NCI-H510A treated with DMSO at 0.1 percent for 48 hours (cell line): ENCODE measurements around the gene ASCC3.

ENCODE experiments used
- DNase-seq: peaks from one replicate; lab custom pipeline; 2025; lab: John Stamatoyannopoulos, UW

ASCC3 gene

DNA sequence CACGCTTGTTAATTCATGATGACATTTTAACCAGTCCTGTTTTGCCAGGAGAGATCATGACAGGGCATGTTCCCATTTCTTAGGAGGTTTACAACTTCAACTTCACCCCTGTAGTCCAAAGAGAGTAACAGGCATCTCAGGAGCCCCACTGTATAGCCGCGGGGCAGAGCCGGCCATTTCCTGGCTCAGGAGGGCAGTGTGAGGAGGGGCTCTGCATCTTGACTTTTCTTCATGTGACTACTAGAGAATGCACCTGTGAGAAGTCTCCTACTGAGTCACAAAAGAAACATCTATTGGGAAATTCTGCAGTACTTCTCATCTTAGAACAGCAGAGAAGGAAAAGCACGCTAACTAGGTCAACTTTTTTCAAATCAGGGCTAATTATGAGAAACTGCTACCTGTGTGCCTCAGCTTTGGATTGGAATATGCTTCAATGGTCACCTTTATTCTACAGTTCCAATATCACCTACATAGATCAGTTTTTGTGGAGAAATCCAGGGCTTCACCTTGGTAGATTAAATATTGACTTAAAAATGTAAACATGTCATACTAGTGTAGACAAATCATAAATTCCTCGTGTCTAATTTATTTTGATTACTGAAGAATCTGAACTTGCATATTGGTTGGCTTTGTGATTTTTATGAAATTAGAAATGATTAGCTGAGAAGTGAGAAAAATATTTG is 387.8 kb downstream of the ASCC3 start:
- no peak for DNase-seq

DNA sequence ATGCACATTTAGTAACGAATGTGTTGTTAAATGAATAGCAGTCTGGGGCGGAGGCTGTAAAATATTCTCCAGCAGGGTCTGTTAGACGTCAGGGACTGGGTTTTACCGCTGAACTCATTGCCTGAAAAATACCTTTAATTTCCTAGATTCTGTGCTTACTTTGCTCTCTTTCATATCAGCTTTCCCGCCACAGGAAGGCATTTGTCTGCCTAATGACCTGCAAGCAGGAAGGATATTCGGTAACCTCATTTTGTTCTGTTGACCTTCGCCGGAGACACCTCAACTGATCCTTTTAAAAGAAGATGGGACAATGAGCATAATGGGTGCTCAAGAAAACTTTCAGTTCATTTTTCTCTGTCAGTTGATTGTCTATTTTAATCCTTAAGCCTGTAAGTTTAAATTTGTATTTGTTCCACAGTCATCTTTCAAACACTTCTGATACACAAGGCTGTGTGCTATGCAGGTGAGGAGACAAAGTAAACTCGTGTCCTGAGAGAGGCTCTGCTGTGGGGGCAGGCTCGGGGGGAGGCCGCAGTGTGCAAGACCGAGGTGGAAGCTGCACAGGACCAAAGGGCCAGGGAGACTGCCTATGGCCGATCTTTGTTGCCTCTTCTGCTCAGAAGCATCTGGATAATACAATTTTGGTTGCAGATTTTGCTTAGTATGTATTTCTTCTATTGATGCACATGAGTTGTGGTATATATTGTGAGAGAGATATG is 389.0 kb downstream of the ASCC3 start:
- no peak for DNase-seq

- no peak for DNase-seq
These were observed 391.1 kb downstream of the ASCC3 start for GRCh38 chr6:100490065-100490464.

DNA sequence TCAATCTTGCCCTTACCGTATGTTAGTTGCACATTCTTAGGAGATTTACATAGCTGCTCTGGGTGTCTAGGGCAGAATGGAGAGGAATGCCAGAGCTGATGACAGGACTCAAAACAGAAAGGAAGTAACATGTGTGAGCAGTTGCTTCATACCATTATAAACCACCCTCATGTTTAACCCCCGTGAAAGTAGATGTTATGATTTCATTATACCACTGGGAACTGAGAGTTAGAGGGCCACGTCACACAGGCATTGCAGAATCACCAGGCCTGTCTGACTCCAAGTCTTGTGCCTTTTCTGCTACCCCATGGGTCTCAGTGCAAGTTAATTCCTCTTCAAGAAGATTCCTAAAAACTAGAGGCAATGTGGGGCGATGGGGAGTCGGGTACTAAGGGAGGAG is 392.9 kb downstream of the ASCC3 start:
- no peak for DNase-seq

- no peak for DNase-seq
These were observed 393.5 kb downstream of the ASCC3 start for GRCh38 chr6:100487638-100488037.

GRCh38 chr6:100485268-100485667 is 395.9 kb downstream of the ASCC3 start:
- no peak for DNase-seq

DNA sequence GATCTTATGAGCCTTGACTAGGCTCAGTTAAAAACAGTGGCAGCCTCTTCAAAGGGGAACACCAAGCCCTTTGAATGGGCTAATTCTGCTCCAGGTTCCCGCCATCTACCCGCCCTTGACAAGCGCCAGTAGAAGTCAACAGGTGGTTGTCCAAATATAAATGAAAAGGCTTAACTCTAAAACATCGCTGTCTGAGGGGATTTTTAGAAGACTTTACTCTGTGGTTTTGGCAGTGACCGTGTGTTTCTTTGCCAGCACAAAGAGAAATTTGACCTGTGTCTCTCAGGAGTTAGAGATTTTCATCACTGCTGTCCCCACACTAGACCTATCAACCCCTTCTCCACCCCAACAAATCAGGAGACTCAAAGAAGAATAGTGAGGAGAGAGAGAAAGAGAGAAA is 396.7 kb downstream of the ASCC3 start:
- no peak for DNase-seq

DNA sequence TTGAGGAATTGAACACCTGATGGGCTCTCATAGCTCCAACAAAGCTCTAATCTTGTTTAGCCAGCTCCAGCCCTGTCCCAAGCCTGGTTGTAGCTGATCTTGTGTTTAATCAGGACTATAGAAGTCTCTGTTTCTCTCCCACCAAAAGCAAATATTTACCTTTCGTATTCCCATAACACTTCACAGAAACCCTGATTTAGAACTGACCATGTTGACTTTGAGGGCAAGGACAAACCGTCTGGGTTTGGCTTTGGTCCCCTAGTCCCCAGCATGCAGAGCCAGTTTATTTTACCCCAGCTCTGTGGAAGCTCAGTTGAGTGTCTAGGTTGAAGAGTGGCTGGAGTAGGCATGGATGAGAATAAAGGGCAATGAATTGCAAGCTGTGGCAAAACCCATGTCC is 398.4 kb downstream of the ASCC3 start:
- DNase-seq = peak; percentile 39

DNA sequence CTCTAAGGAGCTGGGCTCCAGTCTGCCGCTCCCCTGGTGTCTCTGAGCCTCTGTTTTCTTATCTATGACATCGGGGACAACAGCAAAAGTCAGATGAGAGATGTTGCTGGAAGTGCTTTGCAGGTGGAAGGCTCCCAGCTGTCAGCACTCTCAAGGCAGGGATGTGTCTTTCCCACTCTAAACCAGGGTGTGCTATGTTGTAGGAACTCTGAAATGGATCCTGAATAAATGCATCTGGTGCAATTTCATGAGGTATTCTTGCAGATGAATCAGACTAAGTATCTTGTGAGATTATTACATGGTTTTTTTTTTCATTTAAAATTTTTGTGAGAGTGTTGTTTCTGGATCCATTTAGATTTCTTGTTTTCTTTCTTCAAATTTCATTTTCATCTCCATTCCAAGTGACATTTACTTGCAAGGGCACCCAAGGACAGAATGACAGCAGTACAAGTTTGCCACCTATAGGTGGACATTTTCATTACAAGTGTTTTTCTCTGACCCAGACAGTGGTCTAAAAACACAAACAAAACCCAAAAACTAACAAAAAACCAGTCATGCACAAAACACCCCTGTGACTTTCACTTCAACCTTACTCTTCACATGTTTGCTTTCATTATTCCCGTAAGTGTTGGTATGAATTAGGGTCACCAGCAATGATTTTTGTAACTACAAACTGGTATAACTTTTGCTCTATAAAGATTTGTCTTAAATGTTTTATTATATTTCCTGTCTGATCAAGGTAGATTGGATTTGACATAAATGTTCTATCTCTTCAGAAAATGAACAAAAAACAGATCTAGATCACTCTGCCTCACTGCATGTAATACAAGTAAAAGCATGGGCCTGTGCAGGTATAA is 401.7 kb downstream of the ASCC3 start:
- peak; percentile 4 for DNase-seq

DNA sequence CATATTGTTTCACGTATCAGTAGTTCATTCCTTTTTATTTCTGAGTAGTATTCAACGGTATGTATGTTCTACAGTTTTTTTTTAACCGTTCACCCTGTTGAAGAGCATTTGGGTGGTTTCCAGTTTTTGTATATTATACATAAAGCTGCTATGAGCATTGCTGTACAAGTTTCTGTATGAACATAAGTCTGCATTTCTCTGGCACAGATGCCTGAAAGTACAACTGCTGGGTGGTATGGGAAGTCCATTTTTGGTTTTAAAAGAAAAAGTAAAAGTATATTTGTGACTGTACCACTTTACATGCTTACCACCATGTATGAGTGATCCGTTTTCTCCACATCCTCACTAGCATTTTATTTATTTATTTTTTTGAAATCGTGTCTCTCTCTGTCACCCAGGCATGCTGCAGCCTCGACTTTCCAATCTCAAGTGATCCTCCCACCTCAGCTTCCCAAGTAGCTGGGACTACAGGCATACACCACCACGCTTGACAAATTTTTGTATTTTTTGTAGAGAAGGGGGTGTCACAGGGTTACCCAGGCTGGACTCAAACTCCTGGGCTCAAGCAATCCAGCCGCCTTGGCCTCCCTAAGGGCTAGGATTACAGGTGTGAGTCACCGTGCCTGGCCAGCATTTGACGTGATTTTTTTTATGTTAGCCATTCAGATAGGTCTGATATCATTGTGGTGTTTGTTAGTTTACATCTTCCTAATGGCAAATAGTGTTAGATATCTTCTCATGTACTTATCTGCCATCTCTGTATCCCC is 405.4 kb downstream of the ASCC3 start:
- no peak for DNase-seq

DNA sequence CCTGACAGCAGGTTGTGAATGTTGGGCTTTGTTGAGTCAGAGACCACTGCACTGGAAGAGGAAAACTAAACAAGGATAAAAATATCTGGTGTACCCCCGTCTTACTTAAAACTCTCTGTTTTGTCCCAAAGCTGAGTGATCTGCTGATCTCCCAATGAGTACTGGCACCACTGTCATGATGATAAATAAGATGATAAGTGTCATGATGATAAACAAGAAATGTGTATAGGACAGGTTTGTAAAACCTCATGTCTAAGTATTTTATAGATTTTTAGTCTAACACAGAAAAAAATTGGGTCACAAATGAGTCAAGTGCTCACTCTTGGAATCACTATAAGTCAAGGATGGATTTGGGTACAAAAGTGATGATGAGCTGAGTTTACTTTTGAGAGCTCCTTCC is 407.9 kb downstream of the ASCC3 start:
- DNase-seq = no peak

- no peak for DNase-seq
These were observed 408.5 kb downstream of the ASCC3 start for GRCh38 chr6:100472674-100473073.

DNA sequence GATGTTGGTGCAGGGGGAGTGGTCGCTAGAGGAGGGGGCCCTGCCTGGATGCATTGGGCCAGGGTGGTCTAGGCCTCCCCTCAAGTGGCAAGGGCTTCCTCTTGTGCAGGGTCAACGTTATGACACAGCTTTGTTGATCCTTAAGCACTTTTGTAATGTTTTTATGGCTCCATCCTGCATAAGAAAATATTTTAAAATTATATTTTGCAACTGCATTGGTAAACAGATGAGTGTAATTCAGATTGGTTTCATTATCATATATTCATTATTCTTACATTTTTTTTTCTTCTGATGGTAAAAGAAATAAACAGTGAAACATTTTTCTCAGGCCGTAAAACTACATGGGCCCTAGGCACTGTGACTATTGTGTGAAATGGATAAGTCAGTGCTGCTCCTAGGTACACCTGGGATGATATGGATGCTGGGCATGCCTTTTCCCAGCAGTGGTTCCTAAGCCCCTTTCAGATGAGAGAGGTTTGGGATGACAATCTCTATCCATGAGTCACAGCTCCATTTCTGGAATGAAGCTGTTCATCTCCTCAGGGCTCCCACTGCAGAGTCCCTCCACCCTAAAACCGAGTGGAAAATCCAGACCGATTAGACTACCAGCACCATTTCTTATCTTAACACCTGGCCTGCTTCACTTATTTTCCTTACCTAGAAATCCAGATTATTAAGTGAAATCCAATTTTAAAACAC is 410.6 kb downstream of the ASCC3 start:
- DNase-seq = no peak

DNA sequence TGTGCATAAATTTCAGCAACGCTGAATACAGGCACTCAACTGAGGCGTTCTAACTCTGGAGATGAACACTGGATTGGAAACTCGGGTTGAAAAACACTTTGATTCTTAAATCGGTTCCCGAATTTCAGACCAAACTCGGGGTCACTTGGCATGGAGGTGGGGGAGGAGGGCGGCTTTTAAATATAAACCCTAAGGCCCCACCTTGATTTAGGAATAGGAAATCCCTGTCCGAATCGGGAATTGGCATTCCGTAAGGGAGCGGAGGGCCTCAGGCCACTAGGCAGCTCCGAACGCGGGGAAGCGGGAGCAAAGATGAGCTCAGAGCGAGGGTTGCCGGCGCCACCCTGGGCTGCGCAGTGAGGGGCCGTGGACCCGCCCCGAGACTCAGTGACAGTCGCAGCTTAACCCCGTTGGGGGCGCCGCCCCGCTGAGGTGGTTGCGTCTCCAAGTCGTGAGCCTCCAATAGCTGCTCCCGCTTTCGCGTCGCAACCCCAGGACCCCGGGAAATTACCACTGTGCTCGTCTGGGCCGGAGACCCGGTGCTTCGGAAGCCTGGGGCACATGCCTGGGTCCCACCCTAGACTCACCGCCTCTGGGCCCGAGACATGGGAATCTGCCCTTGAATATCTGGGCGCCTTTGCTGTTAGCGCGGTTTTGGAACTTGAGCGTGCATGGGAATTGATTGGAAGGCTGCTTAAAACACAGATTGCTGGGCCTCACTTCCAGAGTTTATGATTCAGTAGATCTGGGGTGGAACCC is 411.8 kb downstream of the ASCC3 start:
- no peak for DNase-seq

- no peak for DNase-seq
These were observed 413.0 kb downstream of the ASCC3 start for GRCh38 chr6:100468016-100468622.

GRCh38 chr6:100467129-100468015 is 413.8 kb downstream of the ASCC3 start:
- DNase-seq = no peak

DNA sequence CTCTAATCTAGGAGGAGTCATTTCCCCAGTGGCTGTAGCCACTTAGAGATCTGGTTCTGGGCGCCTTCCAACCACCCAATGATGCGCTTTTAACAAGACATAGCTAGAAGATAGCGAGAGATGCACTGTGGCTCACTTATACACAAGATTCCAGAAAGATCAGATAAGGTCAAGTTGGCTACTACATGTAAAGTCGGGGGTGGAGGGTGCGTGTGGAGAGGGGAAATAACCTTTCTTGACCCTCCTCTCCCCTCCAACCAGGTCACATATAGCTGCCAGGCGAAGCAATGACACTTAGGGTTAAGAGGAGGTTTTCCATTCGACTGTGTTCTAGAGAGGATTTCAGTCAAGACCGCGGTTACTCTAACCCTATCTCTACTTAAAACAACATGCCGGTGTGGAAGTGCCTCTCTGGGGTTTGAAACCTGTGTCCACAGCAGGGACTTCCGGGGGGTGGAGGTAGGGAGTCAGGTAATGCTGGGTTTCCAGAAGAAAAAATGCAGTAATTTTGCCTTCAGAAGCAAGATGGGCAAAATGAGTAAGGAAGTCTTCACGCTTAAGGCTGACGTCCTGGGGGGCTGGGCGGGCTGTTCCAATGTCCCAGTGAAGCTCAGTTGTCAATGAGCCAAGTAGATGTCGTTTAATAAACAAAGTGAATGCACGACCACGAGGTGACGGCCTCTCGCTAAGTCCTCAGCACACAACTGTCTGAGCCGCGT is 414.6 kb downstream of the ASCC3 start:
- DNase-seq = peak; percentile 12

DNA sequence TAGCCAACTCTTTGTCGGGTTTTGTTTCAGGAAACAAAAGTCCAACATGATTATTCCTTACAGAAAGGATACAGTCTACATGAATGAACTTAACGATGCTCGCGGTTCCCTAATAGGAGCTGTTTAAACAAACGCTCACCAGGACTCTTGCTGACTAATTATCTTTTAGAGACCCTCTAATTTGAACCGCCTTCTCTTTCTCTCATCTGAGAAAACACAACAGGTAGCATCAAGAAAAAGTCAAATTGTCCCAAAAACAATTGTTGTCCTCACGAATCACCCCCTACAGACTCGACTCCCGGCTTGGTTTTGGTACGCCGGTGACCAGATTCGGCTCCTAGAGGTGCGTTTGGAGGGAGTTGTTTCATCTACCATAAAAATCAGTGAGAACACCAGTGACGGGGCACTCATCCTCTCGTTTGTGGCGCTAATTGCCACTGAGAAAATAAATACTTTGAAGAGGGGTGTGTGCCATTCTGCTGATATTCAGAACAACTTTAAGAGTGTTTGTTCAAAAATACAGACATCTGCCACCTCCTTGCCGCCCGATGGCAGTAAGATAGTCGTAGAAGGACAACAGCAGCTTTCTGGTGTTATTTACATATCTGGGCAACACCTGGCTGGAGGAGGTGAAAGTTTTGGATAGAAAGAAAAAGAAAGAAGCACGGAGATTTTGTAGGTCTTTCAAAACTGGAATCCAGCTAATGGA is 415.3 kb downstream of the ASCC3 start:
- DNase-seq = peak; percentile 8
